Vagina (tissue), 2 donors: ENCODE measurements around the gene IMPA2. TPM values are rescaled to one million over a fixed set of nuclear protein-coding genes. Genes with fewer than 3 reads are reported as not detected.
A peak's percentile ranks its signal among the peaks of the same experiment; 100 is the strongest.

ENCODE experiments used
- DNase-seq, 2 donors: peaks; one replicate each; pipeline ENCODE4 v3.0.0-alpha.2; 2017; ENCODE audit errors: extremely low spot score in 2 of 2
- H3K27ac ChIP-seq: fragments of 200-600 bp; sonication (generic); one replicate; pipeline ENCODE4 v1.5.1; 2019
- H3K27me3 ChIP-seq: fragments of 200-600 bp; sonication (generic); one replicate; pipeline ENCODE4 v1.5.1; 2019
- H3K36me3 ChIP-seq, 2 donors: fragments of 200-600 bp; sonication (generic); one replicate each; pipeline ENCODE4 v1.5.1; 2017 to 2019
- H3K4me1 ChIP-seq: fragments of 200-600 bp; sonication (generic); one replicate; pipeline ENCODE4 v1.5.1; 2019
- H3K4me3 ChIP-seq, 2 donors: fragments of 200-600 bp; sonication (generic); 1 replicate in 1 of 2; 2 replicates in 1 of 2; pipeline ENCODE4 v1.5.1; 2016 to 2019
- H3K9me3 ChIP-seq: fragments of 200-600 bp; sonication (generic); one replicate; pipeline ENCODE4 v1.5.1; 2019
- CTCF ChIP-seq, 3 experiments: fragments of 450-650 bp in 2 of 3; fragments of 200-600 bp in 1 of 3; sonication (generic) in 1 of 3; IDR thresholded peaks; one replicate each; pipeline ENCODE4 v1.5.1; 2017 to 2019; ENCODE audit warnings: antibody characterized with exemption in 3 of 3, mild to moderate bottlenecking in 2 of 3, moderate library complexity in 2 of 3
- POLR2A ChIP-seq, 2 donors: fragments of 450-650 bp; IDR thresholded peaks; one replicate each; pipeline ENCODE4 v1.6.1; 2017; ENCODE audit warnings: antibody characterized with exemption in 2 of 2, mild to moderate bottlenecking in 2 of 2, moderate library complexity in 2 of 2
- POLR2AphosphoS5 ChIP-seq, 2 donors: sonication (generic); formaldehyde crosslinking; IDR thresholded peaks; one replicate each; pipeline ENCODE4 v1.9.0; 2017; ENCODE audit warnings: antibody characterized with exemption in 2 of 2, mild to moderate bottlenecking in 2 of 2, low read depth in 1 of 2; ENCODE audit not compliant: insufficient read depth in 1 of 2
- intact Hi-C: fragments of 100-400 bp; cut with DNase I; formaldehyde crosslinking; loops from one replicate; pipeline ENCODE4 v1.15.1; 2023
- total RNA-seq: library from RNA; depleted of rRNA; stranded (reverse); fragments of >200 nt; gene quantifications from one replicate; pipeline ENCODE4 v1.2.3, GENCODE V29; 2016

Gene IMPA2
- total RNA-seq, 1 donor from 2014 or later, result 128 TPM

GRCh38 chr18:12001421-12001820, 20.1 kb downstream of the IMPA2 start:
- Histone ChIP-seq H3K27me3 (no peaks in the 10 kb centered on the region), H3K27ac (no peak overlapping the region), H3K36me3 (peaks cover 0 to 29% of the 10 kb centered on the region in 2 donors), H3K9me3 (no peaks in the 10 kb centered on the region), H3K4me3 (no peak overlapping the region), H3K4me1 (peaks cover 16% of the 10 kb centered on the region)
- intact Hi-C loops, result no loop called here
- TF ChIP-seq POLR2A (IDR thresholded peaks at IDR 0.05) (no peak), POLR2AphosphoS5 (IDR thresholded peaks at IDR 0.05; ENCODE audit: insufficient read depth in 1 of 2, low read depth in 1 of 2) (no peak), CTCF (IDR thresholded peaks at IDR 0.05) (no peak)
- DNase-seq, result no peak

GRCh38 chr18:12003894-12004293, 22.6 kb downstream of the IMPA2 start:
- intact Hi-C loops, result no loop called here
- Histone ChIP-seq H3K9me3 (no peaks in the 10 kb centered on the region), H3K4me1 (no peaks in the 10 kb centered on the region), H3K27me3 (no peaks in the 10 kb centered on the region), H3K36me3 (peaks cover 0 to 46% of the 10 kb centered on the region in 2 donors), H3K4me3 (no peak overlapping the region), H3K27ac (no peak overlapping the region)
- TF ChIP-seq POLR2AphosphoS5 (IDR thresholded peaks at IDR 0.05; ENCODE audit: insufficient read depth in 1 of 2, low read depth in 1 of 2) (no peak), POLR2A (IDR thresholded peaks at IDR 0.05) (no peak), CTCF (IDR thresholded peaks at IDR 0.05) (no peak)
- DNase-seq, result no peak

- Histone ChIP-seq H3K27me3 (no peaks in the 10 kb centered on the region), H3K36me3 (peaks cover 0 to 52% of the 10 kb centered on the region in 2 donors), H3K9me3 (no peaks in the 10 kb centered on the region), H3K27ac (no peak overlapping the region), H3K4me1 (peaks cover 7% of the 10 kb centered on the region), H3K4me3 (no peak overlapping the region)
- intact Hi-C loops, result no loop called here
- DNase-seq, result no peak
- TF ChIP-seq CTCF (IDR thresholded peaks at IDR 0.05), result no peak
- peak in 1 of 2 donors; percentile 6 for TF ChIP-seq POLR2AphosphoS5 (IDR thresholded peaks at IDR 0.05; ENCODE audit: insufficient read depth in 1 of 2, low read depth in 1 of 2)
- TF ChIP-seq POLR2A (IDR thresholded peaks at IDR 0.05), result no peak
Measured at GRCh38 chr18:12005538-12006487, 24.5 kb downstream of the IMPA2 start.

GRCh38 chr18:12006488-12006840, 25.2 kb downstream of the IMPA2 start:
- H3K4me3 ChIP-seq, result no peak overlapping the region
- peaks cover 14% of the 10 kb centered on the region for H3K4me1 ChIP-seq
- H3K27me3 ChIP-seq, result no peaks in the 10 kb centered on the region
- intact Hi-C loops, result no loop called here
- no peak for DNase-seq
- H3K9me3 ChIP-seq, result no peaks in the 10 kb centered on the region
- no peak for TF ChIP-seq POLR2AphosphoS5 (IDR thresholded peaks at IDR 0.05; ENCODE audit: insufficient read depth in 1 of 2, low read depth in 1 of 2)
- no peak for TF ChIP-seq POLR2A (IDR thresholded peaks at IDR 0.05)
- no peak for TF ChIP-seq CTCF (IDR thresholded peaks at IDR 0.05)
- peaks cover 0 to 52% of the 10 kb centered on the region in 2 donors for H3K36me3 ChIP-seq
- no peak overlapping the region for H3K27ac ChIP-seq

- Histone ChIP-seq H3K9me3 (no peaks in the 10 kb centered on the region), H3K4me3 (no peak overlapping the region), H3K4me1 (peaks cover 16% of the 10 kb centered on the region), H3K27me3 (no peaks in the 10 kb centered on the region), H3K36me3 (peaks cover 0 to 49% of the 10 kb centered on the region in 2 donors), H3K27ac (no peak overlapping the region)
- intact Hi-C loops, result no loop called here
- no peak for DNase-seq
- no peak for TF ChIP-seq POLR2A (IDR thresholded peaks at IDR 0.05)
- no peak for TF ChIP-seq POLR2AphosphoS5 (IDR thresholded peaks at IDR 0.05; ENCODE audit: insufficient read depth in 1 of 2, low read depth in 1 of 2)
- TF ChIP-seq CTCF (IDR thresholded peaks at IDR 0.05), result no peak
Measured at GRCh38 chr18:12007063-12007462, 25.8 kb downstream of the IMPA2 start.
